Keratinocyte (primary cell): ENCODE data around the gene CNTNAP5.

Source experiments
- EZH2 ChIP-seq: IDR thresholded peaks from one replicate; pipeline ENCODE4 v1.6.1; 2012; ENCODE audit warnings: inconsistent platforms, mild to moderate bottlenecking, low read length, moderate library complexity
- TF ChIP-seq, protein P1 (sequence below), 3 experiments: IDR thresholded peaks in 1 of 3; conservative IDR thresholded peaks in 1 of 3; optimal IDR thresholded peaks in 1 of 3; 2 replicates in 2 of 3; 3 replicates in 1 of 3; pipeline versions ENCODE3 to v1.5.1; 2011; ENCODE audit warnings: low read length in 3 of 3, mild to moderate bottlenecking in 3 of 3, moderate library complexity in 2 of 3, control low read depth in 1 of 3, inconsistent platforms in 1 of 3; ENCODE audit not compliant: insufficient read depth in 2 of 3; ENCODE audit errors: extremely low read depth in 1 of 3

DNA sequence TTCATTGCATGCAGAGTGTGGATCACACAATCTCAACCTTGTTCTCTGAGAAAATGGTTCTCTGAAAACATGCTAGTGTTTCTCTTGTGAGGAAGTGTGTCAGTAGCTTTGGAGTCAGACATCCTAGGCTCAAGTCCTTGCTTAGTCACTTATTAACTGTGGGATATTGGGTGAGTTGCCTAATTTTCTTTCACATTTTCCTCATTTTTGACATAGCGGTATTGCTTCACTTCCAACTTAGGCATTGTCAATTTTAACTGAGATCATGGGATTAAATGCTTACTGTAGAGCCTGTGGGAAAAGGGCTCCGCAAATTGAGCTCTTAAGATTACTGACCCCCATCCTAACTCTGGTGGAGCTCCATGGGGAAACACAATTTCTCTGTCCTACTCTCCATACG lies 622.2 kb downstream of the CNTNAP5 start:
- TF ChIP-seq, protein P1, sequence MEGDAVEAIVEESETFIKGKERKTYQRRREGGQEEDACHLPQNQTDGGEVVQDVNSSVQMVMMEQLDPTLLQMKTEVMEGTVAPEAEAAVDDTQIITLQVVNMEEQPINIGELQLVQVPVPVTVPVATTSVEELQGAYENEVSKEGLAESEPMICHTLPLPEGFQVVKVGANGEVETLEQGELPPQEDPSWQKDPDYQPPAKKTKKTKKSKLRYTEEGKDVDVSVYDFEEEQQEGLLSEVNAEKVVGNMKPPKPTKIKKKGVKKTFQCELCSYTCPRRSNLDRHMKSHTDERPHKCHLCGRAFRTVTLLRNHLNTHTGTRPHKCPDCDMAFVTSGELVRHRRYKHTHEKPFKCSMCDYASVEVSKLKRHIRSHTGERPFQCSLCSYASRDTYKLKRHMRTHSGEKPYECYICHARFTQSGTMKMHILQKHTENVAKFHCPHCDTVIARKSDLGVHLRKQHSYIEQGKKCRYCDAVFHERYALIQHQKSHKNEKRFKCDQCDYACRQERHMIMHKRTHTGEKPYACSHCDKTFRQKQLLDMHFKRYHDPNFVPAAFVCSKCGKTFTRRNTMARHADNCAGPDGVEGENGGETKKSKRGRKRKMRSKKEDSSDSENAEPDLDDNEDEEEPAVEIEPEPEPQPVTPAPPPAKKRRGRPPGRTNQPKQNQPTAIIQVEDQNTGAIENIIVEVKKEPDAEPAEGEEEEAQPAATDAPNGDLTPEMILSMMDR (optimal IDR thresholded peaks at IDR 0.05 in 1 of 3, IDR thresholded peaks at IDR 0.05 in 1 of 3, conservative IDR thresholded peaks at IDR 0.05 in 1 of 3; ENCODE audit: extremely low read depth in 1 of 3, insufficient read depth in 2 of 3, low read length in 3 of 3): no peak
- TF ChIP-seq EZH2: no peak
